DOHH2 (cell line): ENCODE data around the gene OR10Z1.

ENCODE experiments used
- H3F3A ChIP-seq: fragments of 200-600 bp; sonication (generic), shearing (Covaris generic); 2 replicates; pipeline ENCODE4 v1.6.0; 2016; ENCODE audit warnings: antibody characterized with exemption, mild to moderate bottlenecking; ENCODE audit not compliant: control insufficient read depth, insufficient read depth
- H3K27ac ChIP-seq: fragments of 200-600 bp; sonication (generic); 2 replicates; pipeline ENCODE4 v1.5.1; 2014; ENCODE audit warnings: low read depth, mild to moderate bottlenecking, low read length, moderate library complexity
- H3K27me3 ChIP-seq: fragments of 200-600 bp; sonication (generic); 2 replicates; pipeline ENCODE4 v1.6.1; 2014; ENCODE audit warnings: mild to moderate bottlenecking, low read length, mixed read lengths; ENCODE audit not compliant: control insufficient read depth
- H3K36me3 ChIP-seq: fragments of 200-600 bp; sonication (generic); 2 replicates; pipeline ENCODE4 v1.6.1; 2014; ENCODE audit warnings: mild to moderate bottlenecking, low read length, moderate library complexity, mixed read lengths; ENCODE audit not compliant: control insufficient read depth
- H3K4me1 ChIP-seq: fragments of 200-600 bp; sonication (generic); 2 replicates; pipeline ENCODE4 v1.6.1; 2014; ENCODE audit warnings: mild to moderate bottlenecking, low read length, mixed read lengths; ENCODE audit not compliant: control insufficient read depth
- H3K4me2 ChIP-seq: fragments of 200-600 bp; sonication (generic); 2 replicates; pipeline ENCODE4 v1.6.0; 2014; ENCODE audit warnings: mild to moderate bottlenecking, low read length, moderate library complexity
- H3K4me3 ChIP-seq: fragments of 200-600 bp; sonication (generic); 2 replicates; pipeline ENCODE4 v1.5.1; 2014; ENCODE audit warnings: mild to moderate bottlenecking, low read length, mixed read lengths
- H3K79me2 ChIP-seq: fragments of 200-600 bp; sonication (generic); 2 replicates; pipeline ENCODE4 v1.6.1; 2014; ENCODE audit warnings: mild to moderate bottlenecking, low read length, mixed read lengths; ENCODE audit not compliant: control insufficient read depth
- H3K9me2 ChIP-seq: fragments of 200-600 bp; sonication (generic); replicated peaks from 2 replicates; pipeline ENCODE4 v1.6.1; 2014; ENCODE audit warnings: mild to moderate bottlenecking, low read length, mixed read lengths; ENCODE audit not compliant: control insufficient read depth
- H3K9me3 ChIP-seq: fragments of 200-600 bp; sonication (generic); 2 replicates; pipeline ENCODE4 v1.6.1; 2014; ENCODE audit warnings: antibody characterized with exemption, low read length, mixed read lengths; ENCODE audit not compliant: control insufficient read depth, insufficient read depth
- H4K20me1 ChIP-seq: fragments of 200-600 bp; sonication (generic); 2 replicates; pipeline ENCODE4 v1.6.0; 2014; ENCODE audit warnings: low read depth, mild to moderate bottlenecking, antibody characterized with exemption, low read length, moderate library complexity; ENCODE audit not compliant: control insufficient read depth, insufficient read depth
- EZH2phosphoT487 ChIP-seq: fragments of 200-600 bp; sonication (generic); IDR thresholded peaks from 2 replicates; pipeline ENCODE4 v1.6.1; 2017; ENCODE audit warnings: borderline replicate concordance, mild to moderate bottlenecking, antibody characterized with exemption, low read length, moderate library complexity, mixed read lengths
- TF ChIP-seq, protein P1 (sequence below): fragments of 200-600 bp; sonication (generic); IDR thresholded peaks from one replicate; pipeline ENCODE4 v1.5.1; 2014; ENCODE audit warnings: antibody characterized with exemption, mild to moderate bottlenecking, low read depth, low read length; ENCODE audit not compliant: poor library complexity, severe bottlenecking

Gene OR10Z1

DNA sequence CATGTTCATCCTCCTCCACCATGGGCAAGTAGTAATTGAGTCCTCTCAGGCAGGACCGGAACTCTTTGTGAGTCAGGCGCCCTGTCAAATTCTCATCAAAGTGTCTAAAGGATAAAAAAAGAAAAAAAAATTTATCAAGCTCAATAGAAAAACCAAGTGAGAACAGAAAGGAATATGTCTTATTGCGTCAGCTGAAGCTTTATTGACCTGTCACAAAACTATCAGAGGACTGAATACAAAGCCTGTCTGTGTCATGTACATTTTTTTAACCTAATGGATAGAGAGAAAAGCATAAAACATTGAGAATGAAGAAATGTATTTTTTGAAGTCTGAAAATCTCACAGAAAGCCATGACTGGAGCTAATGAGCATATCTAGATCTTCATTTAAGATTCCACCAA lies 8.7 kb downstream of the OR10Z1 start:
- no peak overlapping the region for H3K4me3 ChIP-seq
- no peaks in the 10 kb centered on the region for H3K79me2 ChIP-seq
- H3K9me3 ChIP-seq, result no peaks in the 10 kb centered on the region
- TF ChIP-seq EZH2phosphoT487, result no peak
- TF ChIP-seq, protein P1, sequence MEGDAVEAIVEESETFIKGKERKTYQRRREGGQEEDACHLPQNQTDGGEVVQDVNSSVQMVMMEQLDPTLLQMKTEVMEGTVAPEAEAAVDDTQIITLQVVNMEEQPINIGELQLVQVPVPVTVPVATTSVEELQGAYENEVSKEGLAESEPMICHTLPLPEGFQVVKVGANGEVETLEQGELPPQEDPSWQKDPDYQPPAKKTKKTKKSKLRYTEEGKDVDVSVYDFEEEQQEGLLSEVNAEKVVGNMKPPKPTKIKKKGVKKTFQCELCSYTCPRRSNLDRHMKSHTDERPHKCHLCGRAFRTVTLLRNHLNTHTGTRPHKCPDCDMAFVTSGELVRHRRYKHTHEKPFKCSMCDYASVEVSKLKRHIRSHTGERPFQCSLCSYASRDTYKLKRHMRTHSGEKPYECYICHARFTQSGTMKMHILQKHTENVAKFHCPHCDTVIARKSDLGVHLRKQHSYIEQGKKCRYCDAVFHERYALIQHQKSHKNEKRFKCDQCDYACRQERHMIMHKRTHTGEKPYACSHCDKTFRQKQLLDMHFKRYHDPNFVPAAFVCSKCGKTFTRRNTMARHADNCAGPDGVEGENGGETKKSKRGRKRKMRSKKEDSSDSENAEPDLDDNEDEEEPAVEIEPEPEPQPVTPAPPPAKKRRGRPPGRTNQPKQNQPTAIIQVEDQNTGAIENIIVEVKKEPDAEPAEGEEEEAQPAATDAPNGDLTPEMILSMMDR, result no peak
- 0 out of 2 replicates have a peak, but pooled peaks cover 3% of the 10 kb centered on the region for H3K27me3 ChIP-seq
- no peaks in the 10 kb centered on the region for H3F3A ChIP-seq
- H3K4me1 ChIP-seq, result no peaks in the 10 kb centered on the region
- H3K27ac ChIP-seq, result no peak overlapping the region
- H3K9me2 ChIP-seq, result no peaks in the 10 kb centered on the region
- H4K20me1 ChIP-seq, result no peaks in the 10 kb centered on the region
- no peaks in the 10 kb centered on the region for H3K36me3 ChIP-seq
- H3K4me2 ChIP-seq, result no peak overlapping the region

GRCh38 chr1:158638146-158638545 lies 33.1 kb downstream of the OR10Z1 start:
- no peaks in the 10 kb centered on the region for H3K79me2 ChIP-seq
- no peaks in the 10 kb centered on the region for H3K27me3 ChIP-seq
- H3K27ac ChIP-seq, result no peak overlapping the region
- no peaks in the 10 kb centered on the region for H3K9me2 ChIP-seq
- H4K20me1 ChIP-seq, result no peaks in the 10 kb centered on the region
- H3K4me1 ChIP-seq, result no peaks in the 10 kb centered on the region
- no peaks in the 10 kb centered on the region for H3K36me3 ChIP-seq
- H3K4me2 ChIP-seq, result no peak overlapping the region
- no peak for TF ChIP-seq EZH2phosphoT487
- no peaks in the 10 kb centered on the region for H3F3A ChIP-seq
- no peaks in the 10 kb centered on the region for H3K9me3 ChIP-seq
- no peak overlapping the region for H3K4me3 ChIP-seq

DNA sequence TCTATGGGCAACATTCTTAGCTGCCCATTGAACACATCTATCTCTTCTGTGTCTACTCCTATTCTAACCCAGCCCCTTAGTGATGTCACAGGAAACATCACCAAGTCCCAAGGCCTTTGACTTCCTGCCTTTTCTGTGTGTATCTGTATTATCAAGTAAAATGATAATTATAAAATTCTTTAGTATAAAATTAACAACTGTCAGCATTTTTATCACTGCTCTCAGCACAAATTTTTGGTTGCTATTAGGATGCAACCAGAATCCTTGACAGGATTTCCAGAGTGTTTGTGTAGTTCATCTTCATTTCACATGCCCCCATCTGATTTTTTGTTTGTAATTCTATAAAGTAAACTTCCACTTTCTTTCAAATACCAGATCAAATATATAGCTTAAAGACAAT lies 33.8 kb downstream of the OR10Z1 start:
- no peak overlapping the region for H3K27ac ChIP-seq
- no peaks in the 10 kb centered on the region for H3K9me2 ChIP-seq
- H3F3A ChIP-seq, result no peaks in the 10 kb centered on the region
- no peaks in the 10 kb centered on the region for H3K4me1 ChIP-seq
- no peaks in the 10 kb centered on the region for H3K79me2 ChIP-seq
- no peaks in the 10 kb centered on the region for H3K9me3 ChIP-seq
- TF ChIP-seq EZH2phosphoT487, result no peak
- TF ChIP-seq, protein P1, result no peak
- no peaks in the 10 kb centered on the region for H3K36me3 ChIP-seq
- H4K20me1 ChIP-seq, result no peaks in the 10 kb centered on the region
- H3K27me3 ChIP-seq, result no peaks in the 10 kb centered on the region
- H3K4me2 ChIP-seq, result no peak overlapping the region
- H3K4me3 ChIP-seq, result no peak overlapping the region

DNA sequence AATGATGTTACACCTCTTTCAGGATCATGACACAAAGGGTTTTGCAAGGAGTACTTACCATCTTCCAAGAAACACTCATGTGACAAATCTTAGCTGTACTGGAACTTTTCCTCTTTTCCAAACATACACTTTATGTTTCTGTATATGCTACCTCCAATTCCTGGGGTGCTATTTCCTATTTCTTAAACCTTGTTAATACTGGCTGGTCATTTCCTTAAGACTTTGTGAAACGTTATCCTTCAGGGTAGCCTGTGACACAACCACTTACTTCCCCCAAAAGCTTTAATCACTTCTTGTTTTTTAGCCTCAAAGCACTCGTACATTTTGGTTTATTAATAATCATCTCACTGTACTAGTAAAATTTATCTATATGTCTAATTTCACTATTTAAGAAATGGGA lies 39.4 kb downstream of the OR10Z1 start:
- Histone ChIP-seq H3K4me3 (no peak overlapping the region), H4K20me1 (no peaks in the 10 kb centered on the region), H3K36me3 (no peaks in the 10 kb centered on the region), H3K9me2 (no peaks in the 10 kb centered on the region), H3K79me2 (no peaks in the 10 kb centered on the region), H3K9me3 (no peaks in the 10 kb centered on the region), H3K27me3 (no peaks in the 10 kb centered on the region), H3K4me1 (no peaks in the 10 kb centered on the region), H3F3A (no peaks in the 10 kb centered on the region), H3K27ac (no peak overlapping the region), H3K4me2 (no peak overlapping the region)
- no peak for TF ChIP-seq EZH2phosphoT487
- TF ChIP-seq, protein P1, result no peak
